ENCODE data around the gene ITGA2B.

ITGA2B gene

GRCh38 chr17:44402564-44403172 is 13.2 kb upstream of the ITGA2B start:
- no peak for TF ChIP-seq EGR1 (IDR thresholded peaks at IDR 0.05)
- TF ChIP-seq ZBTB7A (IDR thresholded peaks at IDR 0.05; ENCODE audit: low read depth), result no peak
- TF ChIP-seq TCF12 (IDR thresholded peaks at IDR 0.05; ENCODE audit: low read depth), result no peak
- no peak for TF ChIP-seq RAD21 (IDR thresholded peaks at IDR 0.05; ENCODE audit: low read depth)
- TF ChIP-seq REST (IDR thresholded peaks at IDR 0.05; ENCODE audit: low read depth), result no peak
- no peak for TF ChIP-seq CEBPB (IDR thresholded peaks at IDR 0.05)
- TF ChIP-seq CREB1 (IDR thresholded peaks at IDR 0.05; ENCODE audit: low read depth), result no peak
- no peak for TF ChIP-seq USF1 (IDR thresholded peaks at IDR 0.05)
- TF ChIP-seq YY1 (IDR thresholded peaks at IDR 0.05; ENCODE audit: low read depth), result no peak
- no peak for TF ChIP-seq TAF1 (IDR thresholded peaks at IDR 0.05; ENCODE audit: low read depth)

- TF ChIP-seq YY1 (IDR thresholded peaks at IDR 0.05; ENCODE audit: low read depth) (no peak), MAX (IDR thresholded peaks at IDR 0.05) (no peak), NFIC (IDR thresholded peaks at IDR 0.05) (no peak), RAD21 (IDR thresholded peaks at IDR 0.05; ENCODE audit: low read depth) (peak; percentile 37; the same call in 1 of the 2 replicates), CREB1 (IDR thresholded peaks at IDR 0.05; ENCODE audit: low read depth) (no peak), TAF1 (IDR thresholded peaks at IDR 0.05; ENCODE audit: low read depth) (no peak), TCF12 (IDR thresholded peaks at IDR 0.05; ENCODE audit: low read depth) (no peak), REST (IDR thresholded peaks at IDR 0.05; ENCODE audit: low read depth) (no peak)
These were observed 10.9 kb upstream of the ITGA2B start for GRCh38 chr17:44400226-44400847.

- no peak for TF ChIP-seq NFIC (IDR thresholded peaks at IDR 0.05)
- TF ChIP-seq TAF1 (IDR thresholded peaks at IDR 0.05; ENCODE audit: low read depth), result no peak
- no peak for TF ChIP-seq TEAD4 (IDR thresholded peaks at IDR 0.05)
- no peak for TF ChIP-seq ZBTB7A (IDR thresholded peaks at IDR 0.05; ENCODE audit: low read depth)
- TF ChIP-seq CEBPB (IDR thresholded peaks at IDR 0.05), result no peak
- TF ChIP-seq TCF12 (IDR thresholded peaks at IDR 0.05; ENCODE audit: low read depth), result no peak
These were observed 9.5 kb upstream of the ITGA2B start for GRCh38 chr17:44398692-44399691.

GRCh38 chr17:44397479-44398440 is 8.3 kb upstream of the ITGA2B start:
- TF ChIP-seq RAD21 (IDR thresholded peaks at IDR 0.05; ENCODE audit: low read depth), result no peak
- no peak for TF ChIP-seq YY1 (IDR thresholded peaks at IDR 0.05; ENCODE audit: low read depth)
- no peak for TF ChIP-seq CREB1 (IDR thresholded peaks at IDR 0.05; ENCODE audit: low read depth)
- no peak for TF ChIP-seq ZBTB7A (IDR thresholded peaks at IDR 0.05; ENCODE audit: low read depth)
- no peak for TF ChIP-seq FOXM1 (IDR thresholded peaks at IDR 0.05; ENCODE audit: borderline replicate concordance, low read depth)
- TF ChIP-seq TEAD4 (IDR thresholded peaks at IDR 0.05), result no peak

GRCh38 chr17:44396946-44397345 is 7.5 kb upstream of the ITGA2B start:
- TF ChIP-seq YY1 (IDR thresholded peaks at IDR 0.05; ENCODE audit: low read depth) (no peak), EP300 (IDR thresholded peaks at IDR 0.05; ENCODE audit: borderline replicate concordance) (no peak), EGR1 (IDR thresholded peaks at IDR 0.05) (no peak), MAX (IDR thresholded peaks at IDR 0.05) (no peak), TCF12 (IDR thresholded peaks at IDR 0.05; ENCODE audit: low read depth) (no peak), CEBPB (IDR thresholded peaks at IDR 0.05) (no peak), CREB1 (IDR thresholded peaks at IDR 0.05; ENCODE audit: low read depth) (no peak)
